HG03342 (cell line): ENCODE data around the gene TIMM22.
"Not testable (repeated sequence)": the region's sequence is repeated elsewhere in the genome, so short reads cannot be mapped to it uniquely, and the experiment has no call there.

Experiments
- ATAC-seq: cut with Tn5 transposase; IDR thresholded peaks from one replicate; pipeline ENCODE4 v1.9.1; 2021; ENCODE audit warnings: mild to moderate bottlenecking, moderate library complexity; ENCODE audit not compliant: unreplicated experiment

Gene TIMM22

DNA sequence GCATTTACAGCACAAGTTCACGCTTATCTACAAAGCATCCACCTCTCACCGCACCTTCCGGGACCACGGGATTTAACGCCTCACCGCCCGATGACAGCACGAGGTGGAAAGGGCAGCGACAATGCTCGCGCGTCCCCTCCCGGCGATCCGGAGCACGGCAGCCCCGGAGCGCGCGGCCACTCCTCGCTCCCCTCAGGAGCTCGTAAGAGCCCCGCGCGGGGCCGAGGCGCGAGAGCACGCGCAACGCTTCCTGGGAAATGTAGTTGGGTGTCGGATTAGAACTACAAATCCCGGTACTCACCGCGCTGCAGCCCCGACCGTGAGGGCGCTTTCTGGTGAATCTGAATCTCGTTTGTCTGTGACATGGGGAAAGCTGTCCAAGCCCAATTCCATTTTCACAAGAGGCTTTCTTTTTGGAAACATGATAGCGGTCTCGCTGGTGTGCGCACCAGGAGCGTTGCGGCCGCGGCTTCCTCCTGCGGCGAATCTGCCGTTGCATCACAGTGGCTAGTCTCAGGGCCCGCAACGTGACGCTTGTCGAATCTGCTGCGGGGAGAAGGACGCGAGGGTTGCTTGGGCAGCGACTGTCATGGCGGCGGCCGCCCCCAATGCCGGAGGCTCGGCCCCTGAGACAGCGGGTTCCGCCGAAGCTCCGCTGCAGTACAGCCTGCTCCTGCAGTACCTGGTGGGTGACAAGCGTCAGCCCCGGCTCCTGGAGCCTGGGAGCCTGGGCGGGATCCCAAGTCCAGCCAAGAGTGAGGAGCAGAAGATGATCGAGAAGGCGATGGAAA lies at the start of gene TIMM22:
TSS of gene TIMM22 (plus strand) at position 576 of the 791 bp plus-strand sequence. CDS start at position 590, 14 bp downstream.
- peak; percentile 85 for ATAC-seq

DNA sequence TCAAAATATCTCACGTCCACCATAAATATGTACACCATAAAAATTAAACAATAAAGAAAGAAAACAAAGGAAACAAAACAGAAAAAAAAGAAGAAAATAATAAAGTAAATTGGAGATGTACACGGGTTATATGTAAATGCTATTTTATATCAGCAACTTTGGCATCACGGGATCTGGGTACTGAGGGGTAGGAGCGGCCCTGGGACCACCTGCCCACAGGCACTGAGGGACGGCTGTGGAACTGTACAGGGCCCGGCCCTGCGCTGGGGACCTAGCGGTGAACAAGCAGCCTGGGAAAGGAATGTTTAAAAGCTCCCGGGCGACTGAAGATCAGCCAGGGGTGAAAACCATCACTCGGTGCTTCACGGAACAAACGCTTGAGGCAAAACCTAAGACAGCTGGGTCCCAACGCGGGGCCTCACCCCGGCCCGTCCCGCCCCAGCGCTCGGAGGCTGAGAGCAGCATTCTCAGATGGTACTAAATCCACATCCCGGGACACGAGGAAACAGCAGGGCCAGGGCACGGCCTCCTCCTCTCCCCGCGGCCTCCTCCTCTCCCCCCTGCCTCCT lies 48.6 kb upstream of the TIMM22 start:
- no peak for ATAC-seq

DNA sequence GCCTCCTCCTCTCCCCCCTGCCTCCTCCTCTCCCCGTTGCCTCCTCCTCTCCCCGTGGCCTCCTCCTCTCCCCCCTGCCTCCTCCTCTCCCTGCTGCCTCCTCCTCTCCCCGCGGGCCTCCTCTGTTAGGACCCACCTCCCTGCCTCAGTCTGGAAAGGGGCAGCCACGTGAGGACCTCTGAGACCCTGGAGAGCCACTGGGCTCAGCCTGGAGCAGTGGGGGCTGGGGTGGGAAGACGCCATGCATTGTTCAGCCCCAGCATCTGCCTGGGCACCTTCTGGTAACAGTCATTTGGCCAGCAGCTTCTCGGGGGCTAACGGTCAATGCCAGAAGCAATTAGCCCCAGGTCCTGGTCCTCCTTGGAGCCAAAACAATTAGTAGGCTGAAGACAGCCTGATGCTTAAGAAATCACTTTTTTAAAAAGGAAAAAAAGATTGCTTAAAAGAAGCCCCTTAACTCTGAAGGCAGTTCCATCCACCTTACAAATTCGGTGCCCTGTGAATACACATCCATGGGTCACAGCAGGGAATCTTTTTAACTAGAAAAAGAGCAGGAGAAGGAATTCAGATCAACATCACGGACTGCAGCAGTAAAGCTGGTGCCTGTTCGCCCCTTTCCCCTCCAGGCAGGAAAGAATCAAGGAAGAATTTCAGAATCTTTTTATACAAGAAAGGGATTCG lies 47.2 kb upstream of the TIMM22 start:
- ATAC-seq: no peak

DNA sequence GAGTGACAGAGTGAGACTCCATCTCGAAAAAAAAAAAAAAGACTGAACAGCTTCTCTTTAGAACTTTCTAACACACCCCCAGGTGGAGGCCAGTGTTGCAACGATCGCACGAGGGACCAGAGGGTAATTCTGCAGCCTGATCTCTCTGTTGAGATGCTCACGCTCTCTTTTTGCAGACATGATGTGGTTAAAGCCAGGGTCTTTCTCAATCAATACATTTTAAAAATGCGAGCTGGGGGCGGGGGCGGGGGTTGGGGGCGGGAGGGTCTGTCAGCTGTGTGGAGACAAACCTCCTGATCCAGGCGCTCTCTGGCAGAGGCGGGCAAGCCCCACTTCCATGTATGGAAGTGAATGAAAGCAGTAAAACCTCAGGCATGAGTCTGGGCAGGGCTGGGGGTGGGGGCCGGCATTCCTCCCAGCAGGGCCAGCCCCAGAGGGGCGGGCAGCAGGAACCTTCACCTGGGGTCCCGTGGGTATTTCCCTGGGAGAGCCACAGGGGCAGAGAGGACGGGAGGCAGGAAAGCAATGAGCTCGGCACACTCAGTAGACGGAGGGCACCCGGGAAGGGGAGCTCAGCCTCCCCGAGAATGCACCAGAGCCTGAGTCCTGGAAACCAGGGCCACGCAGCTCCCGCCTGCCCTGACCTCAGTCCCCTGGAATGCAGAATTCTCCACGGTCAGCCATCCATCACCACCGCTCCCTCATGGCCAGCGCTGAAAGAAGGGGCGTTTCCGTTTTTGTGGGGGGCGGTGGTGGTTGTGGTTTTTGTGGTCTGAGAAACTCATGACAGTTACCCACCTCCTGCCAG lies 45.4 kb upstream of the TIMM22 start:
- no peak for ATAC-seq

DNA sequence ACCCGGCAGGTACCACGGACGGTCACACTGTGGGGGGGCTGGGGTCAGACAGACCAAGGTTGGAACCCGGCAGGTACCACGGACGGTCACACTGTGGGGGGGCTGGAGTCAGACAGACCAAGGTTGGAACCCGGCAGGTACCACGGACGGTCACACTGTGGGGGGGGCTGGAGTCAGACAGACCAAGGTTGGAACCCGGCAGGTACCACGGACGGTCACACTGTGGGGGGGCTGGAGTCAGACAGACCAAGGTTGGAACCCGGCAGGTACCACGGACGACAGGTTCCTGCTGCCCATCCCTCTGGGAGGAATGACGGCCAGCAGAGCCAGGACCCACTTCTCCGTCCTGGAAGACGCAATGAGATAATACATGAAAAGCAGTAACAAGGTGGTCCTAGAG lies 44.3 kb upstream of the TIMM22 start:
- ATAC-seq: not testable (repeated sequence)

- no peak for ATAC-seq
Measured at GRCh38 chr17:953767-954166, 43.2 kb upstream of the TIMM22 start.

DNA sequence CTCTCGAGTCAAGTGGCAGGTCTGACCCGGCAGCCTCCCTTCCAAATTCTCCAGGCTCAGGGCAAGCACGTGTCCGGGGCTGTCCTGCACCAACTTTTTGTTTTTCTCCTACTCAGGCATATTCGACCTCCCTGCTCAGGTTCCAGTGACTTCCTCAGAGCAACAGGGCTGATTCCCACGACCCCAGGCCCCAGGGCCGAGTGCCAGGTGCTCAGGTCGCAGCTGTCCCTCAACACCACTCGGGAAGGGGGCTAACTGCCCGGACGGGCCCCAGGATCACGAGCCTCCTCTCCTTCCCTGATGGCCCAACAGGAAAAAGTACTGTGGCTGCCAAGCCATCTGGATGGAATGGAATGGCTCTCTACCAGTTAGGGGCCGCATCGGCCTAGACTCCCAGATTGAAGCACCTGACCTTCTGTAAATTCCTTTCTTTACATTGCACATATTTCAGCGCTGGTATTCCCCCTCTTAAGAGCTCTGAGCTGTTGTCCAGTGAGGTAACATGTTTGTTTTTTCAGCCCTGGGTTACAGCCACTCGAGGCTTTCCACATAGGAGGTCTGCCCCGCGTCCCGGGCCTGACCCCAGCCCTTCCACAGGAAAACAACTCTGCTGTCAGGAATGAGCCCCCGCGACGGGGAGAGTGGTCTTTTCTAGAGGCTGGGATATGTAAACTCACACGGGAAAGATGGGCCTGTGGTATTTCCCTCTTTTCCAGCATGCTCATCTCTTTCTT lies 42.3 kb upstream of the TIMM22 start:
- ATAC-seq: no peak

DNA sequence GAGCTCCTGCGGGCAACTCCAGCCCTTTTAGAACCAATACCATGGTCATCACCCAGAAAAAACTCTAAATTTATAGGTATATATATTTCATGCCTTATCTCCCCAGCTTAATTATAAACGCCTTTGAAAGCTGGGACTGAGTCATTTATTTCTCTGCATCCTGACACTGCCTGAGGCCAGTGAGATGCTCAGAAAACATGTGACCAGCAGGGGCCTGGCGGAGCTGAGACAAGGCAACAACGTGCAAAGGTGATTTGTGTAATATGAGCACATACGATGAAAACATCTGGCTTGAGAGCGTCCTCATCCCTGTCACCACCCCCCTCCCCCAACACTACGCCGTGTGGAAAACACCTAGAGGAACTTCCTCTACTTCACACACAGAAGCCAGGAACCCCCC lies 40.0 kb upstream of the TIMM22 start:
- ATAC-seq: no peak

DNA sequence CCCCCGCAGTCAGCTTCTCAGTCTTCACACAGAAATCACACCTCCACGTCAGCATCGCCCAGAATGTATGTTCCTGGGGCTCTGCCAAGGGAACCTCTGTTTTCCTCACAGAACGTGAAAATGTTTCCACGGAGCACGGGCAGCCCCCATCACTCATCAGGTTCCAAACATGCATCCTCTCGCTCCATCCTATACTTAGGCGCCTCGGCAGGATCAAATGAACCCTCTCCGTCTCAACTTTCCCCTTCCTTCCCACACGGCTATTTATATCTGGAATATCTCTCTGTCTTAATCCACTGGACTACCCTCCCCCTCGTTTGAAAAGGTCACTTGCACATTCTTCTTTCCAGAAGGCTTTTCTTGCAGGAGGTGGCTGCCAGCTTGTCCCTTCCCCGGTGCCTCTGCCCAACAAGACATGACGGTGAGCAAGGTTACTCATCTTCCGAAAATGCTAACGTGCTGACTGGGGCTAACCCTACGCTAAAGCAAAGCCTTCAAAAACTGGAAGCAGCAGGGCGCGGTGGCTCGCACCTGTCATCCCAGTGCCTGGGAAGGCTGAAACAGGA lies 39.0 kb upstream of the TIMM22 start:
- no peak for ATAC-seq

GRCh38 chr17:958712-959451 lies 38.0 kb upstream of the TIMM22 start:
- ATAC-seq: no peak

- ATAC-seq: no peak
Measured at GRCh38 chr17:962166-962565, 34.8 kb upstream of the TIMM22 start.

DNA sequence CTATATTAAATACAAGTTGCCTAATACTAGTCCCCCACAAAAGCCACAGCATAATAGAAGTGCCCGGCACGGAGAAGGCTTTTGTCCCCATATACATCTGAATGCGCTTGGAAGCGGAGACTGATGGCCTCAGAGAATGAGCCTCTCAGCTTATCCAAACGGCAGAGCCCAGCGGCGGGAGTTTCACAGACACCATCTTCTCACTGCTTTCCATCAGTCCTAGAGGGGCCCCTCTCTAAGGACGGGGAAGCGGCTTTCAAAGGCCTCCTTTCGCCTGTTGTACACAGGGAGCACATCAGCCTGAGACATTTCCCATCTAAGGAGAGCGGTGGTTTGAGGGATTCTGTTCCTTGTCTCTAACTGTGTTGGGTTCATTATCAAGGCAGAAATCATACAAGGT lies 34.3 kb upstream of the TIMM22 start:
- no peak for ATAC-seq

- no peak for ATAC-seq
Measured at GRCh38 chr17:964876-965275, 32.1 kb upstream of the TIMM22 start.

GRCh38 chr17:965311-965989 lies 31.5 kb upstream of the TIMM22 start:
- no peak for ATAC-seq

GRCh38 chr17:967122-967521 lies 29.8 kb upstream of the TIMM22 start:
- ATAC-seq: no peak

DNA sequence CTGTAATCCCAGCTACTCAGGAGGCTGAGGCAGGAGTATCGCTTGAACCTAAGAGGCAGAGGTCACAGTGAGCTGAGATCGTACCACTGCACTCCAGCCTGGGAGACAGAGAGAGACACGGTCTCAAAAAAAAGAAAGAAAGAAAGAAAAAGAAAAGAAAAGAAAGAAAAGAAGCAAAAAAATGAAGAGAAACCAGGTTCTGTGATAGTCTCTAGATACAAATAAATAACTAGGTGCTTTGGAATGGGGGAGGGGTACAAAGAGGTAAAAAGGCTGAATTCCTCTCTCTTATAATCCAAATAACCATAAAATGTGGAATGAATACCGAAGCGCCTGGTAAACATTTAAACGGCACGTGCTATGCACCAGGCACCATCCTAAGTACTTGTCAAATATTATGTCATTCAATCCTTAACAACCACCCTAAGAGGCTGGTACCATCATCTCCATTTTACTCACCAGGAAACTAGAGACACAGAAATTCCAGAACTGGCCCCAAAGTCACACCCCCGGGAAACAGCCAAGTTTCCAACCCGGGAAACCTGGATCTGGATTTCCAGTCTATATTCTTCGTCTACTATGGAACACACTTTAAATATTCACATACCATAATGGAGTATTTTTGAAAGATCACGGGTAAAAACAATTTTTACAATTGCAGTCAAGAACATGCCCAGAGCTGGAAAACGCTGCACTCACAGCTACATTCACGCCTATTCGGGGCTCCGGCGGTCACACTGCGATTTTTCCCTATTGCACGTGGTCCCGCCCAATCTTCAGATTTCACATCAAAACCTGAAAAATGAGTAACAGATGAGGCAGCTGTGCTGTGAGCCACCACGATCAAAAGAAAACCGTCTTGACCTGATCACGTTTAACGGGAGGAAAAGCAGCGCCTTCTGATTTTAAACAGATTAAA lies 27.9 kb upstream of the TIMM22 start:
- ATAC-seq: no peak

GRCh38 chr17:969811-970355 lies 27.0 kb upstream of the TIMM22 start:
- no peak for ATAC-seq

DNA sequence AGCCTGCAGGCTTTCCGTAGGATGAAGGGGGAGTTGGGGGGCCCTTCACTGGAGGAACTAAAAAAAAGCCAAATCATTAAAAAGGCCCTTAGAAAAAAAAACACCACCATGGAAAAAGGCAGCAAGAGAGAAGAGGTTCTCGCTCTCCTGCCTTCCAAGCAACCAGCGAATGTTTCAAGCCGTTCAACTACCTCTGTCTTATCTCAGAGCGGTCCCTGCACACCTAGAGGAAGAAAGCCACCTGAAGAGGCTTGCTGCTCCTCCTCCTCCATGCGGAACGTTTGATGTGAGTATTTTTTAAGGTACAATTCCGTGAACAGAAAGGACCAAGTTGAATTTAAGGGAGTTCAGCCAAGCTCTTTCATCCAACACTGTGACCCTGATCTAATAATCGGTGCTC lies 26.6 kb upstream of the TIMM22 start:
- ATAC-seq: no peak
